GM19467 (cell line): ENCODE results near the gene SEZ6L.
"Not testable (repeated sequence)": the region's sequence is repeated elsewhere in the genome, so short reads cannot be mapped to it uniquely, and the experiment has no call there.

Experiments used
- ATAC-seq: cut with Tn5 transposase; IDR thresholded peaks from one replicate; pipeline ENCODE4 v1.9.1; 2021; ENCODE audit warnings: mild to moderate bottlenecking, moderate library complexity; ENCODE audit not compliant: unreplicated experiment

The SEZ6L gene

DNA sequence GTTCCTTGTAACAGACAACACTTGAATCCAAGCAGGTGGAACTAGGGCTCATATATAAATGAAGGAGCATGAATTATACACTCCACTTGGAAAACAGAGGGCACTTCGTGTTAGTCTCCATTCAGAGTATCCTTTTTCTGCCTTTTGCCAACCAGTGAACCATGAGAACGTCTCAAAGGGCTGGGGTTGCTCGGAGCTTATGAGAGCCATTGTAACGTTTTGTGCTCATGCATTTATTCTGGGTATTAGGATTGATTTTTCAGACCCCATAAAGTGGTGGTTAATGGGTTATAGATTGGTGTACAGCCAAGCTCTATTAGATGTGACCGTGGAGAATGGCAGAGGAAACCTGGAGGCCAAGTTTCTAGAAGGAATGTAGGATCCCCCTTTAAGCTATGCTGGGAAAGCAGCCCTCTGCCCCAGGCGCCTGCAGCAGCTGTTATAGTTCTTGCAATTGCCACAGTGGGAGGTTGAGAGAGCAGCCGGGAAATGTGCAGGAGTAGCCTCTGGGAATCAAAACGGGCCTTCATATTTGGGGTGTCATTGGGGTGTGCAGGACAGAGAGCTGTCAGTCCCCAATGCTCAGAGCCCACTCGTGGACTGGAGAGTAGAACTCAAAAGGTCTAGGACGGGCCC, 205.2 kb downstream of the SEZ6L start:
- no peak for ATAC-seq

DNA sequence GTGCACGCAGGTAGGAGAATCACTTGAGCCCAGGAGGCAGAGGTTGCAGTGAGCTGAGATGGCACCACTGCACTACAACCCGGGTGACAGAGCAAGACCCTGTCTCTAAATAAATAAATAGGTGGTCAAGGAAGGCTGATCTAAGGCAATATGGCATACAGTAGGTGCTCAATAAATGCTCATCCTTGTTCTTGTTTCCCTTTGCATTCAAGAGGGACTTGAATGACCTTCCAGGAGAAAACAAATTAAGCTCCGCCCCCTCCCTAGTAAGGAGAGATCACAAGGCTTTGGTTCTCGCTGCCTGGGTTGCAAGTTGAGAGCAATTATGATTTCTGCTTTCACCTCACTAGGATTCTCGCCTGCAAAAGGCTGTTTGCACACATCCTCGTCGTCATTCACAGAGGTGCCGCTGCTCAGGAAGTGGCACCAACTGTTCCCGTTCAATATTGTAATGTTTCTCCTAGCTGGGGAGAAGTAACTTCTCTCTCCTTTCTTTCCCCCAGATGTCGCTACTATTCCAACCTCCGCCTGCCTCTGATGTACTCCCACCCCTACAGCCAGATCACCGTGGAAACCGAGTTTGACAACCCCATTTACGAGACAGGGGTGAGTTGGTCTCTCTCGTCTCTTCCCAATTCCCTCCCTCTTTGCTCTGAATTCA, 208.0 kb downstream of the SEZ6L start:
- ATAC-seq: no peak

DNA sequence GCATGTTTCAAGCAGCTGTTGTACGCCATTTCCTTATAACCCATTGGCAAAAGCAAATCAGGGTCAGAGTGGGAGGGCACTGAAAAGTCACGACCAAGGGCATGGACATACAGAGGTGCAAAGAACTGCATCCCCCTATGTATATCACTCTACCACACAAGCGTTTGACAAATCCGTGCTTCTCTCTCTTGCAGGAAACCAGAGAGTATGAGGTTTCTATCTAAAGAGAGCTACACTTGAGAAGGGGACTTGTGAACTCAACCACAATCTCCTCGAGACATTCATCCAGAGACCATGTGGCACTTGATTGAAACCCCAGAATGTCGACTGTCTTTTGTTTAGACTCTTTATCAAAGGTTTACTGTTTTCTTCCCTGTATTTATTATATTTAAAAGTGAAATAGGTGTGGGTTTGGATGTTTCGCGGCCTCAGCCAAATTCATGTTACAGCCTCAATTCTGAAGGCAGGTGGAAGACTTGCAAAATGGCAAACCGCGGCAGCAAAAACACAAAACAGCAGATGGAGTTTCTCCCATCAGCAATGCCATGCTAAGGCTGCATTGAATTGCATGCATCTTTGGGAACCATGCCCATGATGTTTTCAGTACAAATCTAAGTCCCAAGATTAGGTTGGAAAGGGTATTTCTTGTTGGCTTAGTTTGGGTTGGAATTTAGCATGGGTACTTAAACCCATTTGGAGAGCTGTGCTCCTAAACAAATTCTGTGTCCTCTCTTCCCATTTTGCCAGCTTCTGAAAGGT, 211.0 kb downstream of the SEZ6L start:
- no peak for ATAC-seq

DNA sequence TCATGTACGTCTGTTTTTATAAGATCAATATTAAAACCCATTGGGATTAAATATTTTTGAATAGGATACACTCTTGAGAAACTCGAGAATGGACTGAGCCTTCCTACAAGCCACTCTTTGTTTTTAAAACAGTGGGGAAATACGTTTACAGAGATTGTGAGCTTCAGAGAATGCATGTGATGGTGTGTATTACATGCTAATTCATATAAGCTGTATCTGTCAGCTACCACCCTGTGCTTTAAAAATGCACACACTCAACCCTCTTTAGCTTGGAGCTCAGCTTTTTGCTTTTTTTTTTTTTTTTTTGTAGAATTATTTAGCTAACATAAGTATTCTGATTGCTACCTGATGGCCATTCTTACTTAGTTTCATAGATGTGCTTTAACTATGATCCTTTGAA, 213.5 kb downstream of the SEZ6L start:
- no peak for ATAC-seq

DNA sequence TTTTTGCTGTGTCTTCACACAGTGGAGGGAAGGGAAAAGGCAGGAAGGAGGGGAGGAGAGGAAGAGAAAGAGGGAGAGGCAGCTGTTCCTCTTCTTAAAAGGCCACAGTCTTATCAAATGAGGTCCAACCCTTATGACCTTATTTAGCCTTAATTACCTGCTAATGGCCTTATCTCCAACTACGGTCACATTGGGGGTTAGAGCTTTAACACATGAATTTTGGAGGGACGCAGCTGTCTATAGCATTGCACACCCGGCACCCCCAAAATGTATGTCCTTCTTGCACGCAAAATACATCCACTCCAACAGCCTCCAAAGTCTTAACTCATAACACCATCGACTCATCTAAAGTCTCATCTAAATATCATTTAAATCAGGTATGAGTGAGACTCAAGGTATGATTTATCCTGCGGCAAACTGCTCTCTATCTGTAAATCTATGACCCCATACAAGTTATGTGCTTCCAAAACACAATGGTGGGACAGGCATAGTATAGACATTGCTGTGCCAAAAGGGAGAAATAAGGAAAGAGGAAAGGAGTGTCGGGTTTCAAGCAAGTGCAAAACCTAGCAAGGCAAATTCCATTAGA, 214.8 kb downstream of the SEZ6L start:
- ATAC-seq: no peak

DNA sequence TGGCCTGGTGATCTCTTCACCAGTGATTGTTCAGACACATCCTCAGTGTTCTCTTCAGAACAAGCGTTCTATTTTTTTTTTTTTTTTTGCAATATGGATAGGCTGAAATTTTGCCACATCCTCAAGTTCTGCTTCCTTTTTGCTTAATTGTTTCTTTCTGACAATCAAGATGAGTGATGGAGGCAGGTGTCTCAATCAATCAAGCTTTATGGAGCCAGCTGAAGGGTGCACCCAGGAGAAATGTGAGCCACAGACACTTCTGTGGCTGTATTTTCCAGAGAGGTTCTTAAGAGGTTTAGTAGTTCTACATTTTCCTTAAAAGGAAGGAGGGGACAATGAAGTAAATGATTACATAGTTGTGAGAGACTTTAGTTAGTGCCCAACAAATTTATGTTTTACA, 215.9 kb downstream of the SEZ6L start:
- ATAC-seq: no peak

DNA sequence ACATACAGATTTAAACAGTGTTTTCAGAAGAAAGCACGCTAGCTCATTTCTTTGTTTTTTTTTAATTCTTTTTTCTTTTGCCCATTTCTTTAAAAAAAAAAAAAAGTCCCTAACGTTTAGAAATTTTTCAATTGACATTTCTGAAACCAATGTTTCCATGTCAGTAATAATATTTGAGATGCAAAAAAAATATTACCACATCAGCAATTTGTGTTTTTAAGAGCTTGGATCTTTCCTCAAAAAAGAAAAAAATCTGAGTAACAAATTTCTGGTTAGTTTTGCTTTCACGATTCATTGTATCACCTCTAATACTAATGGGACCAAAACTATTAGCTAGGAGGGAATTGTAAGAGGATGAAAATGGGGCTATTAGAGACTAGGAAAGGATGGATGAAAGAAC, 219.9 kb downstream of the SEZ6L start:
- no peak for ATAC-seq

DNA sequence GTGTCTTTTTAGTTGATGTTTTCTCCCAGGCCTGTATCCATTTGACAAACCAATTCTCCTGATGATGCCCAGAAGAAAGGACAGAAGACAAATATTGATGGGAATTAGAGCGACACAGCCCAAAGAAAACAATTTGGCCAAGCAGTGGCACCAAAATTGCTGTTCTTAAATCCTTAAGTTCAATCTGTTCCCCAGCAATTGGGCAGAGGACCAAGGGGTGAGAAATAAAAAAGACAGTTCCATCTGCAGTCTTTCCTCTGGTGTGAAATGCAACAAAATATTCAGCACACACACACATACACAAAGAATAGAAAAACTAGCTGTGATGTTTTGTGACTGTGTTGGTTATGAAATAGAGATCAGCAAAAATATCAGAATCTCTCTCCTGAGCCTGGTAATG, 221.8 kb downstream of the SEZ6L start:
- ATAC-seq: no peak

DNA sequence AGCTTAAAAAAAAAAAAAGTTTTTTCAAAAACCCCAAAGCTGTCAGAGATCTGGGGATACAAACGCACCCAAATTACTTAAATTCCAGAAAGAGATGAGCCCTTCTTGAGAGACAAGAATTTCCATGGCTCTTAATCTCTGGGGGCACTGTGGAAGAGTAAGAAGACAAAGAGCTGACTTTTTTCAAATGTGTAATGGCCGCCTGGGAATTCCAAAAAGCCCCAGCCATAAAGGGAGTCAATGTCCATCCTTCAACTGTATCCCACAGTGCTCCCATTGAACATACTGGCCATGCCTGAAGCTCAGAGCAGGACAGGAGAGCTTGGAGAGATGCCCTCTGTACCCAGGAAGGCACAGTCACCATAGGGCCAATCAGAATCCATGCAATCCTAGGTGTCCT, 222.4 kb downstream of the SEZ6L start:
- no peak for ATAC-seq

DNA sequence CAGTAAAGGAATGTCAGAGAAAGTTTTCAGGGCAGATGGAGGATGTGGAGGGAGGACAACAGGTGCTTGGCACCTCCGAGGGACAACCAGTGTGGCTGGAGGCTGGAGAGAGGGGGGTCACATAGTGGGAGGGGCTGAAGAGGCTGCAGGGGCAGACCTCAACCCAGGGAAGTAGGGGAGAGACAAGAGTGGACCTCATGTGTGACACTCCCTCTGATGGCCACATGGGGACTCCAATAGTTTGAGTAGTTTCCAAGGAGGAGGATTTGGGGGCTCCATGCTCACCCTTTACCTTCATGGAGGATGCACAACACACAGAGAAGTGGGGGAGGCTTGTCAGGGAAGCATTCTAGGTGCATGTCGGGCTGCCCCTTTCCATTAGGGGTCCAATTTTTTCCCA, 224.7 kb downstream of the SEZ6L start:
- ATAC-seq: no peak

DNA sequence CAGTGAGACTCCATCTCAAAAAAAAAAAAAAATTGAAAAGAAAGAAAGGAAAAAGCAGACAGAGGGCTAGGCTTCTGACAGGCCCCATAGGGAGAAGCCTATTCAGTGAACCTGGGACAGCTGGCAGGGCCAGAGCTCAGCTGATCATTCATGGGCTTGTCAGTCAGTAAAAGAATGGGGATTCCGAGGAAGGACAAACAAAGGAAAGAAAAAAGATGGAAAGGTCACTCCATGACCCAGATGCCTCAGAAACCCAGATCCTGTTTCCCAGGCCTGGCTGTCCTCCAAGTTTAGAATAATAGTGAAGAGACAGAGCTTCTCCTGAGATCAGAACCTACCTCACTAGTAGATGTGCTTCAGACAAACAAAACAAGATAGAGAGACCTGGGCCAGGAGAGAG, 225.5 kb downstream of the SEZ6L start:
- no peak for ATAC-seq

DNA sequence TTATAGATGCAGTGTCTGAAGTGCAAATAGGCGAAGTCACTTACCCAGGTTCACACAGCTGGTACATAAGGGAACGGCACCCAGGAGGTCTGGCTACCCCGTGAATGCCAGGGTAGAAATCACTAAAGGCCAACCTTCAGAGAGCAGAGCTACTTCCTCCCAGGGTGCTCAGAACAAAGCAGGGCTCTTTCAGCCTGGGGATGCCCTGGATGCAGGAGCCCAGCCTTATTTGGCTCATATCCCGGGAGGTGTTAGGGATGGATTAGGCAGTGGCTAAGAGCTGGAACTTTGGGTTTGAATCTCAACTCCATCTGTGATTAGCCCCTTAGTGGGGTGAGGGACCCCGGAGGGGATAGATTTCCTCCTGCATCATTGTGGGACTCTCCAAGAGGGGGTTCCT, 226.7 kb downstream of the SEZ6L start:
- no peak for ATAC-seq

DNA sequence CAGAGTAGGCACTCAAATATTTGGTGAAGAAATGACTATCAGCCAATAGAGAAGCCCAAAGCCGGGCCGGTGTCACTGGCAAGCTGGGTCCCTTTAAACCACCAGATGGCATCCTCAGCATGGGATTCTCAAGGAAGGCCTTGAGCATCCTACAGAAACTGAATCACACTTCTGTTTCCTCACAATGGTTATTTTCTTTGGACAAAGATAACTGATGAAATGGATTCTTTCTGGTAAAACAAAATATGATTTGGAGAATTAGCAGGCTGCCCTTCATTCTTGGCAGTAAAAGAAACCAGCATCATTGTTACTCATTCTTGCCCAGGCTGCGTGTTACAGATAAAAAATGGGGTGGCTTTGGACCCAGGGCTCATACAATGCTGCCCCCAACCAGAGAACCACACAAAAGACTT, 229.5 kb downstream of the SEZ6L start:
- no peak for ATAC-seq

DNA sequence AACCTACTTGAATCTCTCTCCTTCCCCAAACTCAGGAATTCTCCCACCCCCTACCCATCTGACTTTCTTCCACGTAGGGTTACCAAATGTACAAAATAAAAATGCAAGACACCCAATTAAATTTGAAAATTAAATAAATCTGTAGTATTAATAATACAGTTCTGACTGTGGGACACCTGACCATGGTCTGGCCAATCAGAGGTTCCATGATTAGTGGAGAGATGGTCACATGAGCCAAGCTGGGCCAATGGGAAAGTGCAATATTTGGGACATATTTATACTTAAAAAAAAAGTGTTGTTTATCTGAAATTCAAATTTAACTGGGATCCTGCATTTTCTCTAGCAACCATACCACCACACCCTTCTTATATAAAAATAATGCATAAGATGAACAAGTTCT, 230.0 kb downstream of the SEZ6L start:
- no peak for ATAC-seq

DNA sequence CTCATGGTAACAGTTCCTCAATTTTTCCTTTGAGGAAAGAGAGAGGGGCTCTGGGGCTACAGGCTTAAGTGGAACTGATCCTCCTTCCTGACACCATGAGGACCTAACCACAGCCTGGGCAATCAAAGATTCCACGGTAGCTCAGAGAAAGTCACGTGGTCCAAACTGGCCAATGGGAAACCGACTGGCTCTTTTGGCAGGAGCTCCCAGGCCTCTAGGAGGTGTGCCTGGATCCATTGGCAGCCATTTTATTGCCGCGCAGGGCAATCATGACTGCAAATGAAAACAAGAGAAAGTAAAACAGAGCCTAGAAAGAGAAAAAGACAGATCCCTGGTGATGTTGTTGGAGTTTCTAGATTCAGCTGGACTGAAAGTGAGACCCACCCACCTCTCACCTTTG, 232.5 kb downstream of the SEZ6L start:
- ATAC-seq: no peak

DNA sequence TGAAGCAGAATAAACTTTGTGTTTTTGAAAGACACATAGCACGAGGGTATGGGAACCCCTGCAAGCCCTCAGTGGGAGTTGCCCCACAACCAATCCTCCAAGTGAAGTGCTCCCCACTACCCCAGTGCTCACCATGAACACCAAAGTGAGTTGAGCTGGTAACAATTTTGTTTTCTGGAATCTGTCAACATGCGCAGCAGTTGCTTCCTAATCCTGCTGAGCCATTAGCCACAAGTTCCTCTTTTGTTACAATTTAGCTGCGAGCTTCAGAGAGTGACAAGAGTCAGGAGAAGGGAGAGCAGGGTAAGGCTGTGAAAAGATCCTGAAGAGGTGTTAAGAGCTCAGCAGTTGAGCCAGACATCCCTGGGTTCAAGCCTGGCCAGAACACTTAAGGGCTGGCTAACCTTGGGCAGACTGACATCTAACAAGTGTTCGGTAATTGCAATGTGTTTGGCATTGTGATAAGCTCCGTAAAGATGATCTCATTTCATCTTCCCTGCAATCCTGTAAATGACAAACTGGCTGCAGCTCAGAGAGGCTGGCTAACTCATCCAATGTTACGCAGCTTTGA, 235.7 kb downstream of the SEZ6L start:
- ATAC-seq: no peak

DNA sequence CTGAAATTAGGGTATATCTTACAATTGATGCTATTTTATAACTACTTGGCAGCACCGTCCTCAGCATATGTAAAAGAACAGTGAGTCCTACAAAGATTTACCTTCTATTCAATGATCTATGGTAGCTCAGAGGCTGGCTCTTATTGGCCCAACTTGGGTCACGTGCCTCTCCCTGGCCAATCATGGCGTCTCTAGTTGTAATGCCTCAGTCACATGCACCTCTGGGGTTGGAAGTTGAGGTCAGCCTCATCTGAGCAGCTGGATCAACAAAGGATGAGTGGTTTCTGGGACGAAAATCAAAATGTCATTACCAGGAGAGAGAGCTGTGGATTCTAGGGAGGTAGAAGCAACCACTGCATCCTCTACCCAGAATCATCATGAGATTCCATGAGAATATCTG, 236.9 kb downstream of the SEZ6L start:
- no peak for ATAC-seq

DNA sequence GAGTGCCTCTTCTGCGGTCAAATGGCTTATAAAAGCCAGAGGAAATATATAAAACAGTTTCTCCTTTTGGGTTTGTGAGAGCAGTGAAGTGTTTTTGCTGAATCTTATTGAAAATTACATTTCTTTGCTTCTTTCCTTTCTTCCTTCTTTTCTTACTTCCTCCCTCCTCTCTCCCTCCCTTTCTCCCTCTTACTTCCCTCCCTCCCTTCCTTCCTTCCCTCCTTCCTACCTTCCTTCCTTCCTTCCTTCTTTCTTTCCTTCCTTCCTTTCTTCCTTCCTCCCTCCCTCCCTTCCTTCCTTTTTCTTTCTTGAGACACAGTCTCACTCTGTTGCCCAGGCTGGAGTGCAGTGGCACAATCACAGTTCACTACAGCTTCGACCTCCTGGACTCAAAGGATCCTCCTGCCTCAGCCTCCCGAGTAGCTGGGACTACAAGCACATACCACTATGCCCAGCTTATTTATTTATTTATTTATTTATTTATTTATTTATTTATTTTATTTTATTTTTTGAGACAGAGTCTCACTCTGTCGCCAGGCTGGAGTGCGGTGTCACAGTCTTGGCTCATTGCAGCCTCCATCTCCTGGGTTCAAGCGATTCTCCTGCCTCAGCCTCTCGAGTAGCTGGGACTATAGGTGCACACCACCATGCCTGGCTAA, 239.4 kb downstream of the SEZ6L start:
- ATAC-seq: not testable (repeated sequence)

DNA sequence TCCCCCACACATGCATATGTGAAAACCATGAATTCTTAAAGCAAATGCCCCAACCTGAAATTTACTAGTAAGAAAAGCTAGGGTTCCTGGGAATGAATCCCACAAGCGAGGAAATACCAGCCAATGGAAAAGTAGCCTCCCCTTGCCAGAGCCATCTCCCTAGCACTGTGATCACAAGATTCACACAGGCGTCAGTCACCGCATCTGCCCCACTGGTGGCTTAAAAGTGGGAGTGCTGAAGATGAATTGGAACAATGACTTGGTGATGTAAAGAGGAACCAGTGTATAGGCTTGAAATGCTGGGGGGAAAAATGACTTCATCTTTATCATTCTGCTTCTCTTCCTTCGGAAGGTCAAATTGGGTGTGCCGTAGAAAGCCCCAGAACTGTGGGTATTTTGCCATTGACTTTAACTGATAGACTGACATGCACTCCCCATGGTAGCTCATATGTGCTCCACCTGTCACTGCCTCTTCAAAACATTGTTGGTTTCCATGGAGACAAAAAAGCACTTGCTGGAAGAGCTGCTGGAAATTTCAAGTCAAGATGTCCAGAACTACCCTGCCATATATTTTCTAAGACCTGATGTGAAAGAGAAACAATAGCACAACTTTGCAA, 240.6 kb downstream of the SEZ6L start:
- ATAC-seq: no peak

DNA sequence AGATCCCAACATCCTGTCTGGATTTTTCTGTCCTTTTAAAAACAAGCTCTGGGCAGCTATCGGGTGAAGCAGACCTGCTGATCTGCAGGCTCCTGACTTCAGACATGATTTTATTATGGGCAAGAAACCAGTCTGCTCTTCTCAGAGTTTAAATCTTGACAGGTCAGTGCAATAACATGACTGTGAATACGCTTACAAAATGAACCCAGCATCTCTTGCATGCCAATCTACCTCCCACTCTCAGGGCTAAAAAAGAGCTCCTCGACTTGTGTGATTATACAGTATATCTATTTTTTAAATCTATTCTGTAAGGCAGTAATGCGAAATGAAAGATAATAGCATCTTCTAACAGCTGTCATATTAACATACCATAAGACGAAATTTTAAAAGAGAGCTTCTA, 241.1 kb downstream of the SEZ6L start:
- no peak for ATAC-seq

DNA sequence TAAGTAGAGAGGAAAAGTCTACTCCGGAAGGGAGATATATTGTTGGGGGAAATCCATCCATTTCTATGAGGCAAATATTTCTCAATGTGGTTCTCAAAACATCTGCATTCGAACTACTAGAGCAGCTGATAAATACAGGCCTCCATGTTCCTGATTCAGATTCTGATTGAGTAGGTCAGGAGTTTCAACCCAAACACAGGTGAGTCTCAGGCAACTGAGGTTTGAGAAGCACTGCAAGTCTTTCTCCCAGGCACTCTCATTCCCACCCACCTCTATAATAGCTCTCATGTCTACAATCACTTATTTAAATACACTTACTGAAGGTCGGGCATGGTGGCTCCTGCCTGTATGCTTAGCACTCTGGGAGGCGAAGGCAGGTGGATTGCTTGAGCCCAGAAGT, 245.1 kb downstream of the SEZ6L start:
- no peak for ATAC-seq
